ENCODE results near the gene L3MBTL4. TPM values are rescaled to one million over a fixed set of nuclear protein-coding genes. Genes with fewer than 3 reads are reported as not detected.
"Not testable (repeated sequence)": the region's sequence is repeated elsewhere in the genome, so short reads cannot be mapped to it uniquely, and the experiment has no call there.

The L3MBTL4 gene
- total RNA-seq, 1 experiment from 2014 or later: 2.1 TPM

DNA sequence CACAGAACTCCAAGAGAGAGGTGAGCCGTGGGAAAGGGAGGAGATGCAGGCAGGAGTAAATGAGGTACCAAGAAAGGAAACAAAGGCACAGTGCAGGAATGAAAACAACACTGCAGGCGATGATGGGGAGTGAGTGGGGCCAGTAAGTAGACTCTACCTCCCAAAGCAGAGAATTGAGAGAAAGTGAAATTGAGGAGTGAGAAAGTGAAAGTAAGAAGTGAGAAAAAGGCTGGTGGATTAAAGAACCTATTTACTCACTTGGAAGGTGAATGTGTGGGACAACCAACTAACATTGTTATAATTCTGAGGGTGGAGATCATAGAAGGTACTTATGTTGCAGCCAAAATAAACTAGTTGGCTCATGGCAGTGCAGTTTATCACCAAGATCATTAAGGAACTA is 326.3 kb downstream of the L3MBTL4 start:
- no peak overlapping the region for H3K27ac Mint-ChIP-seq (ENCODE audit: unreplicated experiment)
- H3K9me3 Mint-ChIP-seq (ENCODE audit: low read depth, unreplicated experiment): peaks cover 8% of the 10 kb centered on the region
- BruUV-seq (replicated peaks): no TSS peak
- intact Hi-C loops (cut with micrococcal nuclease; ENCODE audit: unreplicated experiment): no loop called here
- TF ChIP-seq, protein P1, sequence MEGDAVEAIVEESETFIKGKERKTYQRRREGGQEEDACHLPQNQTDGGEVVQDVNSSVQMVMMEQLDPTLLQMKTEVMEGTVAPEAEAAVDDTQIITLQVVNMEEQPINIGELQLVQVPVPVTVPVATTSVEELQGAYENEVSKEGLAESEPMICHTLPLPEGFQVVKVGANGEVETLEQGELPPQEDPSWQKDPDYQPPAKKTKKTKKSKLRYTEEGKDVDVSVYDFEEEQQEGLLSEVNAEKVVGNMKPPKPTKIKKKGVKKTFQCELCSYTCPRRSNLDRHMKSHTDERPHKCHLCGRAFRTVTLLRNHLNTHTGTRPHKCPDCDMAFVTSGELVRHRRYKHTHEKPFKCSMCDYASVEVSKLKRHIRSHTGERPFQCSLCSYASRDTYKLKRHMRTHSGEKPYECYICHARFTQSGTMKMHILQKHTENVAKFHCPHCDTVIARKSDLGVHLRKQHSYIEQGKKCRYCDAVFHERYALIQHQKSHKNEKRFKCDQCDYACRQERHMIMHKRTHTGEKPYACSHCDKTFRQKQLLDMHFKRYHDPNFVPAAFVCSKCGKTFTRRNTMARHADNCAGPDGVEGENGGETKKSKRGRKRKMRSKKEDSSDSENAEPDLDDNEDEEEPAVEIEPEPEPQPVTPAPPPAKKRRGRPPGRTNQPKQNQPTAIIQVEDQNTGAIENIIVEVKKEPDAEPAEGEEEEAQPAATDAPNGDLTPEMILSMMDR (IDR thresholded peaks at IDR 0.05; ENCODE audit: unreplicated experiment): no peak
- CTCF ChIA-PET: no interaction called here
- H3K4me1 Mint-ChIP-seq (ENCODE audit: low read depth, unreplicated experiment): peaks cover 9% of the 10 kb centered on the region
- peak overlapping the region; percentile 13 for H3K4me3 Mint-ChIP-seq (ENCODE audit: low read depth, unreplicated experiment)
- no peak for DNase-seq
- H3K27me3 Mint-ChIP-seq (ENCODE audit: unreplicated experiment): no peaks in the 10 kb centered on the region
- no peaks in the 10 kb centered on the region for H3K36me3 Mint-ChIP-seq (ENCODE audit: insufficient read depth, unreplicated experiment)

GRCh38 chr18:6086731-6087130 is 328.0 kb downstream of the L3MBTL4 start:
- no peak for DNase-seq
- no peak overlapping the region for H3K4me3 Mint-ChIP-seq (ENCODE audit: low read depth, unreplicated experiment)
- H3K36me3 Mint-ChIP-seq (ENCODE audit: insufficient read depth, unreplicated experiment): no peaks in the 10 kb centered on the region
- no peaks in the 10 kb centered on the region for H3K27me3 Mint-ChIP-seq (ENCODE audit: unreplicated experiment)
- BruUV-seq (replicated peaks): no TSS peak
- CTCF ChIA-PET: no interaction called here
- H3K27ac Mint-ChIP-seq (ENCODE audit: unreplicated experiment): no peak overlapping the region
- intact Hi-C loops (cut with micrococcal nuclease; ENCODE audit: unreplicated experiment): no loop called here
- H3K9me3 Mint-ChIP-seq (ENCODE audit: low read depth, unreplicated experiment): peaks cover 10% of the 10 kb centered on the region
- TF ChIP-seq, protein P1 (IDR thresholded peaks at IDR 0.05; ENCODE audit: unreplicated experiment): no peak
- peaks cover 9% of the 10 kb centered on the region for H3K4me1 Mint-ChIP-seq (ENCODE audit: low read depth, unreplicated experiment)

DNA sequence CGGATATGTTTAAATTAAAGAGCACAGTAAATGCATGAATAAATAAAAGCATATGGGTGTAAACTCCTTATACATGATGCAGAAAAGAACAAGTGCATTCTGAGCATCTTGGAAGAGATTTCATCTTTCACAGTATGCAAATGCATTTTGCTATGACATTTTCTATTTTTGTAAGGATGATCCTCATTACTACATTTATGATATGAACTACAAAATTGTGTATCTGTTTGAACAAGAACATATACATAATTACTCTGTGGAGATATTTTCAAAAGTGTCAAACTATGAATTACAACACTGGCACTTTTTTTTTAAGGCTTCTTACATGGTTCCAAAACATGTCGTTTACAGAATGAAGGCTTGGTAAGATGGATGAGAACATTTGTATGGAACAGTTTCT is 335.3 kb downstream of the L3MBTL4 start:
- no TSS peak for BruUV-seq (replicated peaks)
- no peak for DNase-seq
- Mint-ChIP-seq H3K9me3 (ENCODE audit: low read depth, unreplicated experiment) (peaks cover 4% of the 10 kb centered on the region), H3K27me3 (ENCODE audit: unreplicated experiment) (no peaks in the 10 kb centered on the region), H3K4me3 (ENCODE audit: low read depth, unreplicated experiment) (no peak overlapping the region), H3K36me3 (ENCODE audit: insufficient read depth, unreplicated experiment) (no peaks in the 10 kb centered on the region), H3K27ac (ENCODE audit: unreplicated experiment) (no peak overlapping the region), H3K4me1 (ENCODE audit: low read depth, unreplicated experiment) (no peaks in the 10 kb centered on the region)
- TF ChIP-seq, protein P1 (IDR thresholded peaks at IDR 0.05; ENCODE audit: unreplicated experiment): no peak
- intact Hi-C loops (cut with micrococcal nuclease; ENCODE audit: unreplicated experiment): no loop called here
- CTCF ChIA-PET: no interaction called here

GRCh38 chr18:6078877-6079276 is 335.8 kb downstream of the L3MBTL4 start:
- TF ChIP-seq, protein P1 (IDR thresholded peaks at IDR 0.05; ENCODE audit: unreplicated experiment): no peak
- H3K36me3 Mint-ChIP-seq (ENCODE audit: insufficient read depth, unreplicated experiment): no peaks in the 10 kb centered on the region
- CTCF ChIA-PET: no interaction called here
- DNase-seq: no peak
- H3K9me3 Mint-ChIP-seq (ENCODE audit: low read depth, unreplicated experiment): peaks cover 2% of the 10 kb centered on the region
- no peaks in the 10 kb centered on the region for H3K4me1 Mint-ChIP-seq (ENCODE audit: low read depth, unreplicated experiment)
- H3K27ac Mint-ChIP-seq (ENCODE audit: unreplicated experiment): no peak overlapping the region
- no peak overlapping the region for H3K4me3 Mint-ChIP-seq (ENCODE audit: low read depth, unreplicated experiment)
- no TSS peak for BruUV-seq (replicated peaks)
- H3K27me3 Mint-ChIP-seq (ENCODE audit: unreplicated experiment): no peaks in the 10 kb centered on the region
- intact Hi-C loops (cut with micrococcal nuclease; ENCODE audit: unreplicated experiment): no loop called here

DNA sequence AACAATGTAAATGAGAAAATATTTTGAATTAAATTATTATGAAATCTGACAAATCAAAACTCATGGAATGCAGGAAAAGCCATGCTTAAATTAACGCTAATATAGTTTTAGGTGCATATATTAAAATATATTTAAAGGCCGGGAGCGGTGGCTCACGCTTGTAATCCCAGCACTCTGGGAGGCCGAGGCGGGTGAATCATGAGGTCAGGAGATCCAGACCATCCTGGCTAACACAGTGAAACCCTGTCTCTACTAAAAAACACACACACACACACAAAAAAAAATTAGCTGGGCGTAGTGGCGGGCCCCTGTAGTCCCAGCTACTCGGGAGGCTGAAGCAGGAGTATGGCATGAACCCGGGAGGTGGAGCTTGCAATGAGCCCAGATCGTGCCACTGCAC is 342.3 kb downstream of the L3MBTL4 start:
- H3K4me3 Mint-ChIP-seq (ENCODE audit: low read depth, unreplicated experiment); CTCF ChIA-PET; intact Hi-C loops (cut with micrococcal nuclease; ENCODE audit: unreplicated experiment); H3K27ac Mint-ChIP-seq (ENCODE audit: unreplicated experiment); H3K36me3 Mint-ChIP-seq (ENCODE audit: insufficient read depth, unreplicated experiment); H3K9me3 Mint-ChIP-seq (ENCODE audit: low read depth, unreplicated experiment); BruUV-seq (replicated peaks); H3K27me3 Mint-ChIP-seq (ENCODE audit: unreplicated experiment); DNase-seq; H3K4me1 Mint-ChIP-seq (ENCODE audit: low read depth, unreplicated experiment): not testable (repeated sequence)

All from Calu3 (cell line).